CD4-positive, alpha-beta T cell treated with Interleukin-21 for 1 hour (primary cell): ENCODE data around the gene CDX2.

Source experiments
- DNase-seq: peaks from one replicate; pipeline ENCODE4 v3.0.0-alpha.2; 2020

The CDX2 gene

DNA sequence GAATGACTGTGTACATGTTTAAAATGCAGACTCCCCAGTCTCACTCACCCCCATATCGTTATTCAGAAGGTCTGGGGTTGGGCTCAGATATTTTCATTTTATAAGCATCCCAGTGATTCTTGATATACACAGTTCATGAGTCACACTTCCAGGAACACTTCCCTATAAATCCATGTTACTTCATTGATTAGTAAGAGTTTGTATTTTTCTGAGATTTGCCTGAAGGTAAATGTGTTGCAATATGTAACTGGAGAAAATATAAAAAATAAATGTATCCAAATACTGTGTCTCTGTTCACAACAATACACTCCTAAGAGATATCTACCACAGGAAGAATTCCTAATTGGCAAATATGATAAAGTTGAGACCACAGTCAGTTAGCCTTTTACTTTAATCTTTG is 56.0 kb downstream of the CDX2 start:
- DNase-seq, result no peak

- DNase-seq, result no peak
Observed at GRCh38 chr13:27911521-27911920, 57.6 kb downstream of the CDX2 start.
